ENCODE measurements around the gene TMTC2.
"Not testable (repeated sequence)": the region's sequence is repeated elsewhere in the genome, so short reads cannot be mapped to it uniquely, and the experiment has no call there.

TMTC2 gene

DNA sequence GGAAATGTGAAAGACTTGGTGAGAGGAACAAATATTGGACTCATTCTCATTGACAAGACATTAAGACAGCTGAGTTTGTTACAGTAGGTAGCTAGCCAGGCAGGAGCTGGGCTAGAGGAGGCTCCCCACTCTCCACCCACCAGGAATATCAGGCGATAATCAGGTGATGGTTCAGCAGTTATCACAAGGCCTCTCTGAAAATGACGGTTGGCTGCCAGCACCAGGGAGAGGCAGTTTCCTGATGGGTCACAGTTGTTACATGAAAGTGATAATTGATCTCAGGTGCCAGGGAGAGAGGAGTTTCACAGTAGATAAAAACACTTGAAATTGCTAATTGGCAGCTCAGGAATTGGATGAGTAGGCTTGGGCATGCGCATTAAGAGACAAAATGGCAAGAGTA is 116.5 kb downstream of the TMTC2 start:
- no peaks in the 10 kb centered on the region for H3K4me1 ChIP-seq (ENCODE audit: control insufficient read depth, insufficient read depth, low read depth, low read length)
- H2BK12ac ChIP-seq (ENCODE audit: low read length in 2 of 2): no peak overlapping the region
- H3K4me2 ChIP-seq (ENCODE audit: low read length, poor library complexity, severe bottlenecking): no peak overlapping the region
- no peak overlapping the region for H2BK120ac ChIP-seq (ENCODE audit: low read depth, low read length)
- WGBS: 69% methylated on average over 3 of the region's 3 CpGs
- H3K27ac ChIP-seq (ENCODE audit: low read length, poor library complexity, severe bottlenecking): no peak overlapping the region
- no peak overlapping the region for H2AK5ac ChIP-seq (ENCODE audit: low read length, severe bottlenecking)
- no peak overlapping the region for H3K4ac ChIP-seq (ENCODE audit: low read depth in 1 of 2, low read length in 2 of 2)
- H2AFZ ChIP-seq (ENCODE audit: low read depth, low read length): no peak overlapping the region
- no peak overlapping the region for H4K91ac ChIP-seq (ENCODE audit: low read length)
- no peak overlapping the region for H3K9ac ChIP-seq (ENCODE audit: low read length)
- no peaks in the 10 kb centered on the region for H3K79me1 ChIP-seq (replicated peaks; ENCODE audit: low read length, poor library complexity, severe bottlenecking)
- no peaks in the 10 kb centered on the region for H3K36me3 ChIP-seq (ENCODE audit: control insufficient read depth in 1 of 2, insufficient read depth in 2 of 2, low read depth in 1 of 2, low read length in 2 of 2)
- no peaks in the 10 kb centered on the region for H3K9me3 ChIP-seq (ENCODE audit: control insufficient read depth, low read length)
- H3K18ac ChIP-seq (ENCODE audit: low read depth in 1 of 2, low read length in 2 of 2): no peak overlapping the region
- H3K27me3 ChIP-seq (ENCODE audit: control insufficient read depth in 1 of 2, insufficient read depth in 1 of 2, low read length in 2 of 2): no peaks in the 10 kb centered on the region
- no peak overlapping the region for H3K4me3 ChIP-seq (ENCODE audit: insufficient read depth in 1 of 2, low read depth in 1 of 2, low read length in 2 of 2)
- H4K8ac ChIP-seq (ENCODE audit: low read length): no peak overlapping the region
- H3K23ac ChIP-seq (ENCODE audit: low read length in 2 of 2): no peak overlapping the region
- H2BK5ac ChIP-seq (ENCODE audit: low read depth, low read length, poor library complexity, severe bottlenecking): no peak overlapping the region
- H3K14ac ChIP-seq (ENCODE audit: low read length in 2 of 2): no peak overlapping the region
- DNase-seq: no peak
- no peak overlapping the region for H2BK15ac ChIP-seq (ENCODE audit: low read depth, poor library complexity, severe bottlenecking)

DNA sequence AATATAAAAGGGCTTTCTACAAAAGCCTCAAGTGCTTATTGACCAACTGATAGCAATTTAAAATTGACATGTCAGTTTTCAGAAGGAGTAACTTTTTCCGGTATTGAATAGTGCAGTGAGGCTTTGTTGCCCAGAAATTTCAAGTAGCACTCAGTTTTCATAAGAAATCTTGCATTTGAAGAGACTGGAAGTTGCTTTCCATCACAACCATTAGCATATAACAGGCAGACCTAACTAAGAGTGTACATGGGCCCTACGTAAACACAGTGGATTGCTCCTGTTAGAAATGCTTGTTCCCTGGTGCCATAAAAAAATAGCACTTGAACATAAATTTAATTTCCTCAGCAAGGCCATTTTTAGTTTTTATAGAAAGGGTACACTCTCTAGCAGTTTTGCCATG is 117.9 kb downstream of the TMTC2 start:
- Histone ChIP-seq H4K8ac (ENCODE audit: low read length) (no peak overlapping the region), H3K23ac (ENCODE audit: low read length in 2 of 2) (no peak overlapping the region), H2BK120ac (ENCODE audit: low read depth, low read length) (no peak overlapping the region), H3K4ac (ENCODE audit: low read depth in 1 of 2, low read length in 2 of 2) (no peak overlapping the region), H3K27ac (ENCODE audit: low read length, poor library complexity, severe bottlenecking) (no peak overlapping the region), H3K9me3 (ENCODE audit: control insufficient read depth, low read length) (no peaks in the 10 kb centered on the region), H3K4me1 (ENCODE audit: control insufficient read depth, insufficient read depth, low read depth, low read length) (no peaks in the 10 kb centered on the region), H3K18ac (ENCODE audit: low read depth in 1 of 2, low read length in 2 of 2) (no peak overlapping the region), H3K4me2 (ENCODE audit: low read length, poor library complexity, severe bottlenecking) (no peak overlapping the region), H2BK12ac (ENCODE audit: low read length in 2 of 2) (no peak overlapping the region), H2BK5ac (ENCODE audit: low read depth, low read length, poor library complexity, severe bottlenecking) (no peak overlapping the region), H4K91ac (ENCODE audit: low read length) (no peak overlapping the region), H3K27me3 (ENCODE audit: control insufficient read depth in 1 of 2, insufficient read depth in 1 of 2, low read length in 2 of 2) (no peaks in the 10 kb centered on the region), H3K79me1 (replicated peaks; ENCODE audit: low read length, poor library complexity, severe bottlenecking) (no peaks in the 10 kb centered on the region), H3K4me3 (ENCODE audit: insufficient read depth in 1 of 2, low read depth in 1 of 2, low read length in 2 of 2) (no peak overlapping the region), H3K14ac (ENCODE audit: low read length in 2 of 2) (no peak overlapping the region), H3K9ac (ENCODE audit: low read length) (no peak overlapping the region), H2AFZ (ENCODE audit: low read depth, low read length) (no peak overlapping the region), H2AK5ac (ENCODE audit: low read length, severe bottlenecking) (no peak overlapping the region), H2BK15ac (ENCODE audit: low read depth, poor library complexity, severe bottlenecking) (no peak overlapping the region), H3K36me3 (ENCODE audit: control insufficient read depth in 1 of 2, insufficient read depth in 2 of 2, low read depth in 1 of 2, low read length in 2 of 2) (no peaks in the 10 kb centered on the region)
- WGBS: 100% methylated on average over 2 of the region's 2 CpGs
- no peak for DNase-seq

DNA sequence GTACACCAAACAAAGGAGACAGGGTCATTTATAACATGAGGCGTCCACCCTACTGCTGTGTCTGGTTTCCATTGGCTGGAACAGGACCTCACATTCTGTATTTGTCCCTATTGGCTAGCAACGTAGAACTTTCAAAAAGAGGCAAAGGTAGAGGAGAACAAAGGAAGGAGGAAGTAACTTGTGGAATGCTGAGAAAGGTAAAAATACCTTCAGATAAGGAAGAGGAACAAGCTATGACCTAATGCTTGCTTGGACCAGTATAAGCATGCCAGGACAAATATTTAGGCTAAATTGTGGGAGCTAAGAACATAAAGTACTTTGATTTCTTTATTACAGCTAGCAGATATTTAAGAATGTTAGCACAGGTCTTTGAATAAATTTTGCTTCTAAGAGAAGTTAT is 118.3 kb downstream of the TMTC2 start:
- not testable (repeated sequence) for H2BK12ac ChIP-seq (ENCODE audit: low read length in 2 of 2); H2AK5ac ChIP-seq (ENCODE audit: low read length, severe bottlenecking); H2AFZ ChIP-seq (ENCODE audit: low read depth, low read length); H3K36me3 ChIP-seq (ENCODE audit: control insufficient read depth in 1 of 2, insufficient read depth in 2 of 2, low read depth in 1 of 2, low read length in 2 of 2); H2BK5ac ChIP-seq (ENCODE audit: low read depth, low read length, poor library complexity, severe bottlenecking); H3K27me3 ChIP-seq (ENCODE audit: control insufficient read depth in 1 of 2, insufficient read depth in 1 of 2, low read length in 2 of 2); H3K4ac ChIP-seq (ENCODE audit: low read depth in 1 of 2, low read length in 2 of 2); H3K4me3 ChIP-seq (ENCODE audit: insufficient read depth in 1 of 2, low read depth in 1 of 2, low read length in 2 of 2); H3K14ac ChIP-seq (ENCODE audit: low read length in 2 of 2); H3K9ac ChIP-seq (ENCODE audit: low read length); H2BK120ac ChIP-seq (ENCODE audit: low read depth, low read length); H3K79me1 ChIP-seq (replicated peaks; ENCODE audit: low read length, poor library complexity, severe bottlenecking); H2BK15ac ChIP-seq (ENCODE audit: low read depth, poor library complexity, severe bottlenecking); H3K23ac ChIP-seq (ENCODE audit: low read length in 2 of 2); H3K4me1 ChIP-seq (ENCODE audit: control insufficient read depth, insufficient read depth, low read depth, low read length); DNase-seq; H3K4me2 ChIP-seq (ENCODE audit: low read length, poor library complexity, severe bottlenecking); H3K9me3 ChIP-seq (ENCODE audit: control insufficient read depth, low read length); H4K91ac ChIP-seq (ENCODE audit: low read length); H3K27ac ChIP-seq (ENCODE audit: low read length, poor library complexity, severe bottlenecking); H3K18ac ChIP-seq (ENCODE audit: low read depth in 1 of 2, low read length in 2 of 2); H4K8ac ChIP-seq (ENCODE audit: low read length)
- WGBS: 73% methylated on average over 2 of the region's 2 CpGs

DNA sequence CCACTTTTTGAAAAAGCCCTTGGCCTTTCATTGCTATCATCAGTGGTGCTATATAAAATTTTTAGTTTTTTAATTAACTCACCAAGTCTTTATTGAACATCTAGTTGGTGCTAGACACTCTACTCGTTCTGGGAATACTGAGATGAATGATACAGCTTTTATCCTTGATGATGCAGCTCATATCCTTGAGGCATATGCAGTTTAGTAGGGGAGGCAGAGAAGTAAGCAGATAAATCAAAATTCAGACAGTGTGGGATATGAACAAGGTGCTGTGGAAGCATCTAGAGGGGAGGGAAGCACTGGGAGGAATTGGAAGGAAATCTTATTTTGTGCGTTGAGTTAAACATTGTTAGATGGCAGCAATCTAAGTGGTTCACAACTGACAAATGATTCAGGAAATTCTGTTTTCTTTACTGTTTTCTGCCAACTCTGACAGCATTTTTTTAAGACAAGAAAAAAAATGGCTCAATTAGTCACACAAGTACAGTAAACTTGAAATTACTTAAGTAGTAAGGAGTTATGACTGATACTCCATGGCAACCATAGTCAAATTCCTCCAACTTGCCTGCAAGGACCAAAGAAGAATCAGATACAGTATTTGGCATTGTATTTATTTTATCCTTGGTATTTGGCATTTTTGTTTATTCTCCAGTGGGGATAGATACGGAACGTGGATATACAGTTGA is 119.2 kb downstream of the TMTC2 start:
- H4K8ac ChIP-seq (ENCODE audit: low read length): no peak overlapping the region
- H3K14ac ChIP-seq (ENCODE audit: low read length in 2 of 2): no peak overlapping the region
- no peak overlapping the region for H2BK120ac ChIP-seq (ENCODE audit: low read depth, low read length)
- H3K36me3 ChIP-seq (ENCODE audit: control insufficient read depth in 1 of 2, insufficient read depth in 2 of 2, low read depth in 1 of 2, low read length in 2 of 2): no peaks in the 10 kb centered on the region
- no peak overlapping the region for H4K91ac ChIP-seq (ENCODE audit: low read length)
- H3K4me2 ChIP-seq (ENCODE audit: low read length, poor library complexity, severe bottlenecking): no peak overlapping the region
- H2AFZ ChIP-seq (ENCODE audit: low read depth, low read length): no peak overlapping the region
- DNase-seq: no peak
- no peak overlapping the region for H3K27ac ChIP-seq (ENCODE audit: low read length, poor library complexity, severe bottlenecking)
- no peak overlapping the region for H3K9ac ChIP-seq (ENCODE audit: low read length)
- no peak overlapping the region for H3K23ac ChIP-seq (ENCODE audit: low read length in 2 of 2)
- H2AK5ac ChIP-seq (ENCODE audit: low read length, severe bottlenecking): no peak overlapping the region
- H2BK5ac ChIP-seq (ENCODE audit: low read depth, low read length, poor library complexity, severe bottlenecking): no peak overlapping the region
- H3K79me1 ChIP-seq (replicated peaks; ENCODE audit: low read length, poor library complexity, severe bottlenecking): no peaks in the 10 kb centered on the region
- no peak overlapping the region for H3K4me3 ChIP-seq (ENCODE audit: insufficient read depth in 1 of 2, low read depth in 1 of 2, low read length in 2 of 2)
- no peak overlapping the region for H3K18ac ChIP-seq (ENCODE audit: low read depth in 1 of 2, low read length in 2 of 2)
- H2BK15ac ChIP-seq (ENCODE audit: low read depth, poor library complexity, severe bottlenecking): no peak overlapping the region
- no peak overlapping the region for H3K4ac ChIP-seq (ENCODE audit: low read depth in 1 of 2, low read length in 2 of 2)
- H3K9me3 ChIP-seq (ENCODE audit: control insufficient read depth, low read length): no peaks in the 10 kb centered on the region
- no peak overlapping the region for H2BK12ac ChIP-seq (ENCODE audit: low read length in 2 of 2)
- H3K4me1 ChIP-seq (ENCODE audit: control insufficient read depth, insufficient read depth, low read depth, low read length): no peaks in the 10 kb centered on the region
- WGBS: 96% methylated on average over 3 of the region's 4 CpGs
- no peaks in the 10 kb centered on the region for H3K27me3 ChIP-seq (ENCODE audit: control insufficient read depth in 1 of 2, insufficient read depth in 1 of 2, low read length in 2 of 2)

All from mesenchymal stem cell (in vitro differentiated cells and primary cell).